Esophagus muscularis mucosa (tissue), 4 donors: ENCODE data around the gene TUBB2B. TPM values are rescaled to one million over a fixed set of nuclear protein-coding genes. Genes with fewer than 3 reads are reported as not detected.

ENCODE experiments used
- DNase-seq: peaks from one replicate; pipeline ENCODE4 v3.0.0-alpha.2; 2017; ENCODE audit errors: extremely low spot score
- H3K27ac ChIP-seq, 4 donors: fragments of 200-600 bp; sonication (generic); replicated peaks in 1 of 4; 1 replicate in 3 of 4; 2 replicates in 1 of 4; pipeline ENCODE4 v1.5.1; 2016 to 2019; ENCODE audit warnings: mild to moderate bottlenecking in 1 of 4
- H3K27me3 ChIP-seq, 4 donors: fragments of 200-600 bp; sonication (generic); one replicate each; pipeline versions ENCODE4 v1.5.1 to v1.6.0; 2016 to 2019
- H3K36me3 ChIP-seq, 4 donors: fragments of 200-600 bp; sonication (generic); one replicate each; pipeline ENCODE4 v1.5.1; 2016 to 2019
- H3K4me1 ChIP-seq, 4 donors: fragments of 200-600 bp; sonication (generic); one replicate each; pipeline ENCODE4 v1.5.1; 2016 to 2019
- H3K4me3 ChIP-seq, 4 donors: fragments of 200-600 bp; sonication (generic); 1 replicate in 2 of 4; 2 replicates in 2 of 4; pipeline ENCODE4 v1.5.1; 2016 to 2019; ENCODE audit warnings: mild to moderate bottlenecking in 4 of 4, moderate library complexity in 1 of 4
- H3K9me3 ChIP-seq, 4 donors: fragments of 200-600 bp; sonication (generic); 1 replicate in 3 of 4; 2 replicates in 1 of 4; pipeline ENCODE4 v1.5.1; 2016 to 2019
- EP300 ChIP-seq: sonication (generic); formaldehyde crosslinking; IDR thresholded peaks from one replicate; pipeline ENCODE4 v1.6.1; 2017; ENCODE audit warnings: antibody characterized with exemption
- POLR2A ChIP-seq: fragments of 450-650 bp; IDR thresholded peaks from one replicate; pipeline ENCODE4 v1.6.1; 2017; ENCODE audit warnings: antibody characterized with exemption, moderate library complexity, mild to moderate bottlenecking, low read depth
- POLR2AphosphoS5 ChIP-seq, 2 donors: sonication (generic); formaldehyde crosslinking; IDR thresholded peaks; one replicate each; pipeline ENCODE4 v1.6.1; 2017; ENCODE audit warnings: antibody characterized with exemption in 2 of 2
- WGBS: methylation state at CpG from one replicate; pipeline ENCODE4 v1.1.5; 2018; 5-methylcytosine and 5-hydroxymethylcytosine counted together
- intact Hi-C: fragments of 100-400 bp; cut with DNase I; formaldehyde crosslinking; loops from one replicate; pipeline ENCODE4 v1.15.1; 2023
- total RNA-seq, 4 donors: library from RNA; depleted of rRNA; stranded (reverse); fragments of >200 nt; gene quantifications; one replicate each; pipeline versions ENCODE4 v1.1.0 to v1.2.1, GENCODE V29; 2016
- TF ChIP-seq, protein P1 (sequence below), 3 experiments: fragments of 200-600 bp in 2 of 3; fragments of 450-650 bp in 1 of 3; sonication (generic) in 2 of 3; IDR thresholded peaks; one replicate each; pipeline ENCODE4 v1.5.1; 2017 to 2019; ENCODE audit warnings: antibody characterized with exemption in 3 of 3, mild to moderate bottlenecking in 2 of 3, moderate library complexity in 1 of 3

The TUBB2B gene
- total RNA-seq, 4 donors from 2014 or later = 12.0 to 35.8 (median 20.9) TPM

DNA sequence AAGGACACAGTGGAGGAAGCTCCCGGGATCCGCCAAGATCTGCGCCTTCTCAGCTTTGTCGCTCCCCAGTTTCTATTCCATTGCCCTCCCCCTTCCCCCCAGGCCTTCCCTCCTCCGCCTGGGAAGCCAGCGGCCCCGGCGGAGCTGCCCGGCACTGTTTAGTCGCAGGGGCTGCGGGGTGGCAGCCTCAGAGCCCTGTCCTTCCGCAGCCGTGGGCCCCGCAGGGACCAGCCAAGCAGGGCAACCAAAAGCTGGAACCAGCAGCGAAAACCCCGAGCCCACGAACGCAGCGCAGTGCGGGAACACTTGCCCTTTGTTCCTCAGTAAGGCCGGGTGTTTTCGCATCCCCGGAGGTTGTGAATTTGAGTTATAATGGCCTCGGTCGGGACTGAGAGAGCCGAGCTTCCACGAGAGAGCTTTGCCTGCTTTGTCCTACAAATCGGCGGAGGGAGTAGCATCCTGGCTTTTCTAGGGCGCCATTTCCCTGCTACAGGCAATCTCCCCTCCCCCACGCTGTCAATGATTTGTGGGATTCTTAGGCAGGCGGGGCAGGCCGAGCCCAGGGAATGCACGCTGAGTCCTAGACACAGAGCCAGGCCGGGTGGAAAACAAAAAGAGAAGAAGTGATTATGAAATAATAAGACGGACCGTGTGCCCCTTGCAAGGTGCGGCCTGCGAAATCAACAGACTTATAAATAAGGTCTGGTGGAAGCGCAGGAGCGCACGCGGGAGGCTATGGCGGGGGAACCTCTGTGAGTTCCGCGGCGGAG lies 4.0 kb upstream of the TUBB2B start:
- no peaks in the 10 kb centered on the region for H3K9me3 ChIP-seq
- peak overlapping the region; percentile 61 to 75 (median 69) for H3K4me3 ChIP-seq
- intact Hi-C loops = loop anchor here (5.0 kb wide), 1 partner anchor 69 kb away; no protein-coding TSS in a partner anchor
- 2% methylated on average over 40 of the region's 47 CpGs for WGBS
- H3K36me3 ChIP-seq = no peaks in the 10 kb centered on the region
- H3K4me1 ChIP-seq = peaks cover 41 to 61% (median 59%) of the 10 kb centered on the region in 4 donors
- peak overlapping the region; percentile 78 to 90 (median 86) for H3K27ac ChIP-seq
- peaks cover 0 to 59% (median 18%) of the 10 kb centered on the region in 4 donors for H3K27me3 ChIP-seq
- no peak for DNase-seq
- TF ChIP-seq POLR2AphosphoS5 (IDR thresholded peaks at IDR 0.05) (peak; percentile 71 to 77), POLR2A (no peak)

DNA sequence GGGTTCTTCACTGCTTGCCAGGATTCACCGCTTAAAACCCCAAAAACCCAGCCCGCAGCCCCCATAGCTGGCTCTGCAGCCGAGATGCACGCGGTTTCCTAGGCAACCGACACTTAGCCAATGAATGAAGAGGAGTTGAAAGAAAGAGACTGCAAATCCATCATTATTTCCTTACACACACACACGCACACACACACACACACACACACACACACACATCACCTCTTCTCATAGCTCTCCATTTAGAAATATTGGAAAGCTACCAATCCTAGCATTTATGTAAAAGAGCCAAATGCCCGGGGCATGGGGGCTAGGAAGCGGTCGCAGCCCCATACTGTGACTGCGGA lies 3.4 kb upstream of the TUBB2B start:
- Histone ChIP-seq H3K36me3 (no peaks in the 10 kb centered on the region), H3K27me3 (peaks cover 0 to 62% (median 18%) of the 10 kb centered on the region in 4 donors), H3K4me3 (peak overlapping the region; percentile 61 to 75 (median 69)), H3K4me1 (peaks cover 41 to 63% (median 62%) of the 10 kb centered on the region in 4 donors), H3K9me3 (no peaks in the 10 kb centered on the region), H3K27ac (peak overlapping the region; percentile 78 to 90 (median 86))
- TF ChIP-seq EP300 (no peak), POLR2A (no peak), POLR2AphosphoS5 (IDR thresholded peaks at IDR 0.05) (no peak)
- TF ChIP-seq, protein P1, sequence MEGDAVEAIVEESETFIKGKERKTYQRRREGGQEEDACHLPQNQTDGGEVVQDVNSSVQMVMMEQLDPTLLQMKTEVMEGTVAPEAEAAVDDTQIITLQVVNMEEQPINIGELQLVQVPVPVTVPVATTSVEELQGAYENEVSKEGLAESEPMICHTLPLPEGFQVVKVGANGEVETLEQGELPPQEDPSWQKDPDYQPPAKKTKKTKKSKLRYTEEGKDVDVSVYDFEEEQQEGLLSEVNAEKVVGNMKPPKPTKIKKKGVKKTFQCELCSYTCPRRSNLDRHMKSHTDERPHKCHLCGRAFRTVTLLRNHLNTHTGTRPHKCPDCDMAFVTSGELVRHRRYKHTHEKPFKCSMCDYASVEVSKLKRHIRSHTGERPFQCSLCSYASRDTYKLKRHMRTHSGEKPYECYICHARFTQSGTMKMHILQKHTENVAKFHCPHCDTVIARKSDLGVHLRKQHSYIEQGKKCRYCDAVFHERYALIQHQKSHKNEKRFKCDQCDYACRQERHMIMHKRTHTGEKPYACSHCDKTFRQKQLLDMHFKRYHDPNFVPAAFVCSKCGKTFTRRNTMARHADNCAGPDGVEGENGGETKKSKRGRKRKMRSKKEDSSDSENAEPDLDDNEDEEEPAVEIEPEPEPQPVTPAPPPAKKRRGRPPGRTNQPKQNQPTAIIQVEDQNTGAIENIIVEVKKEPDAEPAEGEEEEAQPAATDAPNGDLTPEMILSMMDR (IDR thresholded peaks at IDR 0.05) = no peak
- intact Hi-C loops = loop anchor here (5.0 kb wide), 1 partner anchor 69 kb away; no protein-coding TSS in a partner anchor
- under 1% methylated on average over 11 of the region's 11 CpGs for WGBS
- DNase-seq = no peak

DNA sequence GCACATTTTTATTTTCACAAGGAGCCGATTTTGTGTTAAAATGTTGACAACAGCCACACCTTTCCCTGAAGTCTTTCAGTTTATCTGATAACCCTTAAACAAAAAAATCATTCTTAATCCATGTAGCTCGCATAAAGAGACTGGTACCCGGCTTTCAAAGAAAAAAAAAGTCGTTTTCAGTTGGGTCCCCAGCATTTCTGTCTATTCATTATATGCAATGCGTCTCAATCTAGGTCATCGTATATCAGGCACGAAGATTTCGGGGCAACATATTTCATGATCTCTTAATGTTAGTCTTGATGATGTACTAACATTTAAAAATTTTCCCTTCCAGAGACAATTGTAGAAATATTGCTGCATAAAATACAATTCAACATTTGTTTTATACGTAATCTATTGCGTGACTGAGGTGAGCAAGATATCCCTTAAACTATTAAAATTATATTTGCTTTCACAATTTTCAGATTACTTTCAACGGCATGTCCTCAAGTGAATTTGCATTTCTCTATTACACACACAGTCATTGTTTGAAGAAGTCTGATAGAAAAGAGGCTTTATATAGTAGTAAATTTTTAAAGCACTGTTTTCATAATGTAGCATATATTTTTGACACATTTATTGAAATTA lies 2.9 kb upstream of the TUBB2B start:
- DNase-seq = no peak
- 48% methylated on average over 11 of the region's 11 CpGs for WGBS
- Histone ChIP-seq H3K27me3 (peaks cover 0 to 60% (median 17%) of the 10 kb centered on the region in 4 donors), H3K36me3 (no peaks in the 10 kb centered on the region), H3K27ac (peak overlapping the region in 2 of 4 donors; percentile 78 to 90), H3K4me1 (peaks cover 41 to 63% (median 62%) of the 10 kb centered on the region in 4 donors), H3K9me3 (no peaks in the 10 kb centered on the region), H3K4me3 (peak overlapping the region; percentile 61 to 75 (median 69))
- intact Hi-C loops = loop anchor here (5.0 kb wide), 1 partner anchor 68 kb away; no protein-coding TSS in a partner anchor
- TF ChIP-seq, protein P1 (IDR thresholded peaks at IDR 0.05) = no peak
- no peak for TF ChIP-seq POLR2AphosphoS5 (IDR thresholded peaks at IDR 0.05)
- no peak for TF ChIP-seq EP300
- TF ChIP-seq POLR2A = no peak

DNA sequence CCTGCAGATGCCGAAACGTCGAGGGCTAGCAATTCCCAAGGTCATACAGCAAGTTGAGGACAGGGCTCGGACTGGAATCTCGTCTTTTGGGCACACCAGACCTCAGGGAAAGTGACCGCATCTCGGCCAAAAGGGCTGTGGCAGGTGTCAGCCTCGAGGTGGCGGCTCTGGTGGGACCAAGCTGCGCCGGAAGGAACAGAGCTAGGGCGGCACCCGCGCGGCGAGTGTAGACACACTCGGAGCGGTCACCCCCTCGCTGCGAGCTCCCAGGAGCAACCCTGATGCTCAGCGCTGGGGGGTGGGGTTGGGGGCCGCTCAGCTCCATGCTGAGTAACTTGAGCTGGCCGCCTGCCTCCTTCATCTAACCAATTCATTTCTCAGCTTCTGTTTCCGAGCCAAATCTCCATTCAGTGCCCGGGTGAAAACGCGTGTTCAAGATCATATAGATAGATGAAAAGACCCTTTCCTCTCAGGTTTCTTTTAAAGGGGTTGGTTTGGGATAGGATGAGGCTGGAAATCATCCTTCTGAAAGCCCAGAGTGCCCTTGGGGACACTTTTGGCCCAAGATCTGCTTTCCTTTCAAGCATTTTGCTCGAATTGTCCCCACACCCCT lies 2.2 kb upstream of the TUBB2B start:
- intact Hi-C loops = loop anchor here (5.0 kb wide), 1 partner anchor 67 kb away; no protein-coding TSS in a partner anchor
- Histone ChIP-seq H3K9me3 (no peaks in the 10 kb centered on the region), H3K36me3 (no peaks in the 10 kb centered on the region), H3K27ac (peak overlapping the region in 1 of 4 donors; percentile 39), H3K4me1 (peaks cover 41 to 63% (median 62%) of the 10 kb centered on the region in 4 donors), H3K27me3 (peaks cover 0 to 55% (median 17%) of the 10 kb centered on the region in 4 donors), H3K4me3 (peak overlapping the region; percentile 54 to 67 (median 56))
- no peak for DNase-seq
- TF ChIP-seq, protein P1 (IDR thresholded peaks at IDR 0.05) = no peak
- no peak for TF ChIP-seq POLR2A
- TF ChIP-seq EP300 = no peak
- TF ChIP-seq POLR2AphosphoS5 (IDR thresholded peaks at IDR 0.05) = no peak
- WGBS = 40% methylated on average over 15 of the region's 28 CpGs
